ENCODE results near the gene ST8SIA6.

The ST8SIA6 gene

DNA sequence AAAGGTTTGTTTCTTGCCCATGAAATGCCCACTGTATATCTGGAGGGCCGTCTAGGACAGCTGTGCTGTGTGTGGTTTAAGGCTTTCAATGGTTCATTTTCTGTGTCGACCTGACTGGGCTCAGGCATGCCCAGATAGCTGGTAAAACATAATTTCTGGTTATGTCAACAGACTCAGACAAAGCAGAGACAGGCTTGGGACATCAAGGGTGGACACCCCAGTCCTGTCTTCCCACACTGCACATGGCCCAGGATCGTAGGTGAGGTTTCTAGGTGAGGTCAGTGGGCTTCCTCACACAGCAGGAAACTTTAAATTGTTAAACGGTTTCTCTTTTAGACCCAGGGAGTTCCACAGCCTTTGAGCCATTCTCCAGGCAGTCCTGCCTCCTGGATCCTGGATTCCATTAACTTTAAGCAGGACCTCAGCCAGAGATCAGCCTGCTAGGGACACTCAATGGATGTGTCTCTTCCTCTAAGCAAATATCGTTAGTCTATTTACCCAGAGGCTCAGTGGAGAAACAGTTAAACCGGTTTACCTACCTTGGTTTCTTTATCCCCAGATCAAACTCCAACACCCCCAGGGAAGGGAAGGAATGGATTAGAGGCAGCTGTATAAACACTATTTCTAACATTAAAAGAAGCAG, 66.4 kb downstream of the ST8SIA6 start:
- H3K27ac ChIP-seq, result no peak overlapping the region
- H3K27me3 ChIP-seq (ENCODE audit: control insufficient read depth, insufficient read depth, low read length), result no peaks in the 10 kb centered on the region

GRCh38 chr10:17386616-17387075, 67.7 kb downstream of the ST8SIA6 start:
- Histone ChIP-seq H3K4me3 (ENCODE audit: low read depth, low read length) (no peak overlapping the region), H3K27ac (no peak overlapping the region), H2AFZ (no peak overlapping the region)

More for the DNA sequence above, 66.4 kb downstream of the ST8SIA6 start:
- Histone ChIP-seq H2AFZ (no peak overlapping the region), H3K36me3 (ENCODE audit: control insufficient read depth, insufficient read depth, low read length) (no peaks in the 10 kb centered on the region), H3K4me2 (ENCODE audit: low read length) (no peak overlapping the region), H3K79me2 (no peaks in the 10 kb centered on the region), H3K9ac (no peak overlapping the region), H3K4me3 (ENCODE audit: low read depth, low read length) (no peak overlapping the region), H3K9me3 (ENCODE audit: control insufficient read depth, low read length) (no peaks in the 10 kb centered on the region), H3K4me1 (no peaks in the 10 kb centered on the region)
- no peak for TF ChIP-seq CTCF (IDR thresholded peaks at IDR 0.05)

DNA sequence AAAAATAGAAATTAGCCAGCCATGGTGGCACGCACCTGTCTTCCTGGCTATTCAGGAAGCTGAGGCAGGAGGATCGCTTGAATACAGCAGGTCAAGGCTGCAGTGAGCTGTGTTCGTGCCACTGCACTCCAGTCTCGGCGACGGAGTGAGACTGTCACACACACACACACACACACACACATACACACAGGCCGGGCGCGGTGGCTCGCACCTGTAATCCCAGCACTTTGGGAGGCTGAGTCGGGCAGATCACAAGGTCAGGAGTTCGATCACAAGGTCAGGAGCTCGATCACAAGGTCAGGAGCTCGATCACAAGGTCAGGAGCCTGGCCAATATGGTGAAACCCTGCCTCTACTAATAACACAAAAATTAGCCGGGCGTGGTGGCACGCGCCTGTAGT, 68.4 kb downstream of the ST8SIA6 start:
- Histone ChIP-seq H3K27ac (no peak overlapping the region), H3K79me2 (no peaks in the 10 kb centered on the region), H2AFZ (no peak overlapping the region), H3K36me3 (ENCODE audit: control insufficient read depth, insufficient read depth, low read length) (no peaks in the 10 kb centered on the region), H3K4me2 (ENCODE audit: low read length) (no peak overlapping the region), H3K9ac (no peak overlapping the region), H3K4me3 (ENCODE audit: low read depth, low read length) (no peak overlapping the region), H3K27me3 (ENCODE audit: control insufficient read depth, insufficient read depth, low read length) (no peaks in the 10 kb centered on the region), H3K9me3 (ENCODE audit: control insufficient read depth, low read length) (no peaks in the 10 kb centered on the region), H3K4me1 (no peaks in the 10 kb centered on the region)
- no peak for TF ChIP-seq CTCF (IDR thresholded peaks at IDR 0.05)

More at GRCh38 chr10:17386616-17387075, 67.7 kb downstream of the ST8SIA6 start:
- H3K36me3 ChIP-seq (ENCODE audit: control insufficient read depth, insufficient read depth, low read length), result no peaks in the 10 kb centered on the region
- no peaks in the 10 kb centered on the region for H3K79me2 ChIP-seq
- no peak overlapping the region for H3K4me2 ChIP-seq (ENCODE audit: low read length)
- no peaks in the 10 kb centered on the region for H3K27me3 ChIP-seq (ENCODE audit: control insufficient read depth, insufficient read depth, low read length)
- no peaks in the 10 kb centered on the region for H3K4me1 ChIP-seq
- H3K9ac ChIP-seq, result no peak overlapping the region
- TF ChIP-seq CTCF (IDR thresholded peaks at IDR 0.05), result no peak
- H3K9me3 ChIP-seq (ENCODE audit: control insufficient read depth, low read length), result no peaks in the 10 kb centered on the region

DNA sequence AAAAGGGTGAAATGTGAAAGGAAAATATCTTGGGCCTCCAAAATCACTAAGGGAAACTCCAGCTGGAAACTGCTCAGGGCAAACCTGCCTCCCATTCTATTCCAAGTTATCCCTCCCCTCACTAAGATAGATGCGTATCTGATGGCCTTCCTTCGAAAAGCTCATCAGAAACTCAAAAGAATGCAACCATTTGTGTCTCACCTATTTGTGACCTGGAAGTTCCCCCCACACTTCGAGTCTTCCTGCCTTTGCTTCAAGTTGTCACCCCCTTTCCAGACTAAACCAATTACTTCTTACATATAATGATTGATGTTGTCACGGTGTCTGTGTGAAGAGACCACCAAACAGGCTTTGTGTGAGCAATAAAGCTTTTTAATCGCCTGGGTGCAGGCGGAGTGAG, 69.3 kb downstream of the ST8SIA6 start:
- Histone ChIP-seq H3K4me2 (ENCODE audit: low read length) (no peak overlapping the region), H2AFZ (no peak overlapping the region), H3K36me3 (ENCODE audit: control insufficient read depth, insufficient read depth, low read length) (no peaks in the 10 kb centered on the region), H3K9me3 (ENCODE audit: control insufficient read depth, low read length) (no peaks in the 10 kb centered on the region), H3K9ac (no peak overlapping the region), H3K27ac (no peak overlapping the region), H3K27me3 (ENCODE audit: control insufficient read depth, insufficient read depth, low read length) (no peaks in the 10 kb centered on the region), H3K4me3 (ENCODE audit: low read depth, low read length) (no peak overlapping the region), H3K79me2 (no peaks in the 10 kb centered on the region), H3K4me1 (no peaks in the 10 kb centered on the region)
- no peak for TF ChIP-seq CTCF (IDR thresholded peaks at IDR 0.05)
